AG10803 (cell line): ENCODE results near the gene PRCP.
"Not testable (repeated sequence)": the region's sequence is repeated elsewhere in the genome, so short reads cannot be mapped to it uniquely, and the experiment has no call there.

Experiments used
- DNase-seq: peaks from one replicate; pipeline ENCODE4 v3.0.0; 2010; ENCODE audit warnings: low read depth
- H3K4me3 ChIP-seq: 2 replicates; pipeline ENCODE4 v1.5.1; 2011; ENCODE audit warnings: mild to moderate bottlenecking, low read length, control low read depth
- CTCF ChIP-seq: conservative IDR thresholded peaks from 2 replicates; pipeline ENCODE4 v1.5.1; 2011; ENCODE audit warnings: mild to moderate bottlenecking, low read length, control low read depth, inconsistent platforms

Gene PRCP

GRCh38 chr11:82858556-82859091 lies 41.6 kb downstream of the PRCP start:
- peak overlapping the region; percentile 27 for H3K4me3 ChIP-seq
- no peak for TF ChIP-seq CTCF
- peak; percentile 81 for DNase-seq

- H3K4me3 ChIP-seq, result peak overlapping the region; percentile 27
- TF ChIP-seq CTCF, result no peak
Measured at GRCh38 chr11:82858133-82858532, 42.1 kb downstream of the PRCP start.

GRCh38 chr11:82857145-82857544 lies 43.1 kb downstream of the PRCP start:
- no peak for DNase-seq
- H3K4me3 ChIP-seq, result no peak overlapping the region
- no peak for TF ChIP-seq CTCF

More at GRCh38 chr11:82858133-82858532, 42.1 kb downstream of the PRCP start:
- DNase-seq, result no peak

GRCh38 chr11:82855616-82856015 lies 44.6 kb downstream of the PRCP start:
- H3K4me3 ChIP-seq, result no peak overlapping the region
- peak; percentile 3 for DNase-seq
- TF ChIP-seq CTCF, result no peak

- peak; percentile 18 for DNase-seq
- H3K4me3 ChIP-seq, result not testable (repeated sequence)
Measured at GRCh38 chr11:82854916-82855315, 45.3 kb downstream of the PRCP start.

GRCh38 chr11:82854242-82854641 lies 46.0 kb downstream of the PRCP start:
- H3K4me3 ChIP-seq, result no peak overlapping the region
- DNase-seq, result peak; percentile 7
- no peak for TF ChIP-seq CTCF

GRCh38 chr11:82848829-82849228 lies 51.4 kb downstream of the PRCP start:
- DNase-seq, result no peak
- H3K4me3 ChIP-seq, result no peak overlapping the region
- no peak for TF ChIP-seq CTCF
